Measurements from ENCODE around the gene LRRC46.

Gene LRRC46

DNA sequence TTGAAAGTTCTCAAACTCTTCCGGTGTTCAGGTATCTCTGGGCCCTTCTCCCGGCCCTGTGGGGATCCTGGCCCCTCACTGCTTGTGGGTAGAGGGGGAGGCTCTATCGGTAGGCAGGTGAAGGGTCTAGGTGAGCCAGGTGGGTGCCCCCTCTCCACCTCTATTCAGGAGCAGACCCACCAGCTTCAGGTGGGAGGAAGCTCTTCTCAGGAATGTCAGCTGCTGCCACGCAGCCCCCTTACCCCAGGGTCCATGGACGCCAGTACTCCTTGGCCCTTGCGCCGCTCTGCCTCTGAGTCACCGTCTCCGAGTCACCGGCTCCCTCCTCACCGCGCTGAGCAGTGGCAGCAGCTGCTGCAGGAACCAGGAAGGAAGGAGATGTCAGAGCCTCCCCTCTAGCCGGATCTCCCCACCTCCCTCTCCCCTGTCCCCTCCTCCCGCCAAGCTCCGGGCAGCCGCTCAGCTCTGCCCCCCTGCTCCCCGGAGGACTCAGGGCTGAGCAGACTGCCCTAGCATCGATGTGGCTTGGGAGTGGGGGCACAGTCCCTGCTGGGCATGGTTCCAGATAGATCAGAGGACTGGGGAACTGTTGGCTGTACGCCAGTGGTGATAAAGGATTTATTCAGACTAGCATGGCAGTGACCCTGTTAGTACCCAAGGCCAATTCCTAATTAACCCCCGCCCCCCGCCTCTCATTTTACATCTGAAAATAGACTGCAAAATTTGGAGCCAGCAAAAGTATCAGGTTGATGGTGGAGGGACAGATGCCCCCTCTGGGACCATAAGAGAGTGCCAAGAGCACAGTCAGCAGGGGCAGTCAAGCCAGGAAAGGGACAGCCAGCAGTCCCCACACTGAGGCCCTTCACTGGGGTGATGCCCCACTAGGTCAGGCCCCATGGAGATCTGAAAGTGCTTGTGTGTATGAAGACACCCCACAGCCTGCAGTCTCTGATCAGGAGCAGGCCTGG lies 9.8 kb upstream of the LRRC46 start, which contains the start of gene OSBPL7:
OSBPL7 (minus strand) TSS at position 371 of the 968 bp plus-strand sequence. CDS start 1,516 bp downstream, outside the sequence.
- H3K4me3 ChIP-seq (ENCODE audit: low read length) = peak within 1 kb of the TSS; percentile 95

DNA sequence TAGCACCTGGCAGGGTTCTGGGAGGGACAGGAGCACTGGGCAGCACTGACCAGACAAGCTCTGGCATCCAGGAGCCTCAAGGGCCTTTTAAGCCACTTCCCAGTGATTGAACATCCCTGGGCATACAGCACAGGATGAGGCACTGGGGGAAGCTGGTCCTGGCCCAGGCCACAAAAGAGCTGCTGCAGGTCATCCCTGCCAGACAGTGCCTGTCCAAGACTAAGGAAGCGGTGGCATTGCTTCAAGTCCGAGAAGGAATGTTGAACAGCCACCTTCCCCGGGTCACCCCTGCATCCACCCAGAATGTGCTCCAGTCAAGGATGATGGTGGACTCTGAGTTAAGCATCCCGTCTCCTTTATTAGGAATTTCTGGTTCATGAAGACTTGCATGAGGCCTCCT lies 8.7 kb upstream of the LRRC46 start:
- no peak for DNase-seq (ENCODE audit: low read depth, low spot score)
- H3K4me3 ChIP-seq (ENCODE audit: low read length) = no peak overlapping the region

More for the DNA sequence above, 9.8 kb upstream of the LRRC46 start, which contains the start of gene OSBPL7:
- peak; percentile 79 for DNase-seq (ENCODE audit: low read depth, low spot score)

DNA sequence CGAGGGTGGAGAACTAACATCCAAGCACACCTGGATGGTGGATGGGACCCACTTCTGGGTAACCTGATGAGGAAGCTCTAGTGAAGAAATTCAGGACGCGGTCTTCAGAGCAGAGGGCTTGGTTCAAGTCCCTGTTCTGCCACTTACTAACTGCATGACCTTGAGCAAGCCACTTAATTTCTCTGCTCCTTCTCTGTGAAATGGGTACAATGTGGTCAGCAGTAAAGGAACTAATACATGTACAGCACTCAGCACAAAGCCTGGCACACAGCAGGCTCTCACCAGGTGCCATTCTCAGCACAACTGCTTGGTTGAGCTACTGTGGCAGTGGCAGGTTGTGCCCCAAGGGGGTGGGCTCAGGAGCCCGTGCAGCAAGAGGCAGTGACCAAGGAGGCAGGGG lies 8.0 kb upstream of the LRRC46 start:
- DNase-seq (ENCODE audit: low read depth, low spot score) = no peak
- no peak overlapping the region for H3K4me3 ChIP-seq (ENCODE audit: low read length)

DNA sequence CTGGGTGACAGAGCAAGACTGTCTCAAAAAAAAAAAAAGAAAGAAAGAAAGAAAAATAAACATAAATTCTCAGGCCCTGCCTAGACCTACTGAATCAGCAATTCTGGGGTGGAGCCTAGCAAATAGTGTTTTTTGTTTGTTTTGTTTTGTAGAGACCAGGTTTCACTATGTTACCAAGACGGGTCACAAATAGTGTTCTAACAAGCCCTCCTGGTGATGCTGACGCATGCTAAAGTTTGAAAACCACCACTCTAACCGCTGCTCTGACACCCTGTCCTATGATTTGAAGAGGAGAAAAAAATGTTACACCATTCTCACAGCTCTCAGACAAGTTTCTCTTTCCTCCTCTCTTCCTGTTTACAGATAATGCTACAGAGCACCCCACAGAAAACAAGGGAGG lies 1.6 kb upstream of the LRRC46 start:
- DNase-seq (ENCODE audit: low read depth, low spot score) = peak; percentile 17
- H3K4me3 ChIP-seq (ENCODE audit: low read length) = no peak overlapping the region

DNA sequence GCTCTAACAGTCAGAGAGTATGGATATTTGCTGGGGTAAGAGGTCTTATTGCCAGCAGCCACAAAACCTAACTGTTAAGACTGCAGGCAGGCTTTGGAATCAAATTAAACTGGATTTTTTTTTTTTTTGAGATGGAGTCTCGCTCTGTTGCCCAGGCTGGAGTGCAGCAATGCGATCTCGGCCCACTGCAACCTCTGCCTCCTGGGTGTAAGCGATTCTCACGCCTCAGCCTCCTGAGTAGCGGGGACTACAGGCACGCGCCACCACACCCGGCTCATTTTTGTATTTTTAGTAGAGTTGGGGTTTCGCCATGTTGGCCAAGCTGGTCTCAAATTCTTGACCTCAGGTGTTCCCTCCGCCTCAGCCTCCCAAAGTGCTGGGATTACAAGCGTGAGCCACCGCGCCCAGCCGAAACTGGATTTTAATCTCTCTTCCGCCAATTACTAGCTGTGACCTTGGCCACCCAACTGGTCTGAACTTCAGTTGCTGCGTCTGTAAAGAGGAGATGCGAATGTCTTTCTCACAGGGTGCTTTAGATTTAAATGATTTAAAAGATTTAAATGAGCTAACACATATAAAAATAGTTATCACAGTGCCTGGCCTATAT lies 971 bp upstream of the LRRC46 start:
- peak overlapping the region; percentile 100 for H3K4me3 ChIP-seq (ENCODE audit: low read length)
- DNase-seq (ENCODE audit: low read depth, low spot score) = no peak

DNA sequence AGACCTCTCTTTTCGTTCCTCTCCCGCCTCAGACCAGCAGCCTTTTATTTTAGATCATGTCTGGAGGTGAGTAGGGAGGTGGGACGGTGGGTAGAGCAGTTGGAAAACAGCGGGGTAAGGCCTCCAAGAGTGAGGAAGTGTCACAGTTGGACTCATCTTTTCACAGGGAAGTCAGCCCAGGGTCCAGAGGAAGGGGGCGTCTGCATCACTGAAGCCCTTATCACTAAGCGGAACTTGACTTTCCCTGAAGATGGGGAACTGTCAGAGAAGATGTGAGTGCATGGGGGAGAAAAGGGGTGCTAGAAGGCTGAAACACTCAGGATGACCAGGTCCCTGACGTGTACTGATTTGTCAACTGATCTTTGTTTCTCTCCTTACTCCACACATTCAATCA lies 461 bp downstream of the LRRC46 start:
- no peak for DNase-seq (ENCODE audit: low read depth, low spot score)
- H3K4me3 ChIP-seq (ENCODE audit: low read length) = peak overlapping the region; percentile 100

DNA sequence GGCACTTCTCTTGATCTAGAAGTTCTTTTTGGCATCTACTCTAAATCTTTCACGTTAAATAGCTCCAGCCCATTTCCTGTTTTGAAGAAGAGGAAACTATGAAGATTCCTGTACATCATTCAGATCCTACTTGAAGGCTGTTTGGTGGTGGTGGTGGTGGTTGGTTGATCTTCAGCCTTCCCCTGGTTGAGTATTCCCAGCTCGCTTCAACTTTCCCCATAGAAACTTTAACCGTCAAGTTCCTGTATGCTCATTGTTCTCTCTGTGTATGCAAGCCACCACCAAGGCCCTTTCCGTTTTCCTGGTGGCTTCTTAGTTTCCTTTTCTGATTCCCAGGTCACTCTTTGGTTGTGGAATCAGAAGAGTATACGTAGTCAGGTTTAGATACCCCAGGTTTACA lies 3.3 kb downstream of the LRRC46 start:
- H3K4me3 ChIP-seq (ENCODE audit: low read length) = no peak overlapping the region

DNA sequence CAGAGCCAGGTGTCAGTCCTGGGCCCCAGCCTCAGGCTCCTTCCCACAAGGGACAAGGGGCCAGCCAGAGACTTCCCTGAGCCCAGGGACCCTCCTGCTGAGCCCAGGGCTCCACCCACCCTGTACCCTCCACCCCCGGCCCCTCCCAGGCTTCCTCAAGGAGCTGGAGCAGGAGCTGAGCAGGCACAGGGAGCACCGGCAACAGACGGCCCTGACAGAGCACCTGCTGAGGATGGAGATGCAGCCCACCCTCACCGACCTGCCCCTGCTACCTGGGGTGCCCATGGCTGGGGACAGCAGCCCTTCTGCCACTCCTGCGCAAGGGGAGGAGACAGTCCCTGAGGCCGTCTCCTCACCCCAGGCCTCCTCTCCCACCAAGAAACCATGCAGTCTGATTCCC lies 5.1 kb downstream of the LRRC46 start:
- H3K4me3 ChIP-seq (ENCODE audit: low read length) = no peak overlapping the region
- DNase-seq (ENCODE audit: low read depth, low spot score) = no peak

More for the DNA sequence above, 3.3 kb downstream of the LRRC46 start:
- DNase-seq (ENCODE audit: low read depth, low spot score) = no peak

DNA sequence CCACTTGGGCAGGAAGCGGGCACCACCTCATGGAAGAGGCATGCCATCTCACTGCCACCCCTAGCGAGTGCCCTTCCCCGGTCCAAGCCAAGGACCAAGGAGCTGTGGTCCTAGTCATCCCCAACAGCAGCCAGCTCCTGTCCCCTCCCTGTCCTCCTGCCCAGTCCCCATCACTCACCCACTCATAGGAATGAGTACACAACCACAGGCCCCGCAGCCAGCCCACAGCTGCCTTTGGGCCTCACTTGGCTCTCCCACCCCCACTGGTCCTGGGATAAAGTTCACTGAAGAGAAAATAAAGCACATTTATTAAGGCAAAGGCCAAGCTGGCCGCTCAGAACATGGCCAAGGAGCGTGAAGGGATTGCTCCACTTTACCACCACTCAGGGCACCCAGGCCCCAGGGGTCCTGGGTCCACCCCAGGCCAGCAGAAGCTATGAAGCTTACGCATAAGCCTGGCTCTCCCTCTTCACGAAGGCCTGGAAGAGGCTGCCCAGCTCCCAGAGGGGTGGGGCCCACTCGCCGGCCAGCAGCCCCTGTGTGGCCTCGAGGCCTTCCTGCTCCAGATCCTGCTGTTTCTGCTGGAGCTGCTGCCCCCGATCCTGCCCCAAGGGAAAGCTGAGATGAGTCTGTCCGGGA lies 6.0 kb downstream of the LRRC46 start:
- H3K4me3 ChIP-seq (ENCODE audit: low read length) = no peak overlapping the region
- DNase-seq (ENCODE audit: low read depth, low spot score) = no peak

DNA sequence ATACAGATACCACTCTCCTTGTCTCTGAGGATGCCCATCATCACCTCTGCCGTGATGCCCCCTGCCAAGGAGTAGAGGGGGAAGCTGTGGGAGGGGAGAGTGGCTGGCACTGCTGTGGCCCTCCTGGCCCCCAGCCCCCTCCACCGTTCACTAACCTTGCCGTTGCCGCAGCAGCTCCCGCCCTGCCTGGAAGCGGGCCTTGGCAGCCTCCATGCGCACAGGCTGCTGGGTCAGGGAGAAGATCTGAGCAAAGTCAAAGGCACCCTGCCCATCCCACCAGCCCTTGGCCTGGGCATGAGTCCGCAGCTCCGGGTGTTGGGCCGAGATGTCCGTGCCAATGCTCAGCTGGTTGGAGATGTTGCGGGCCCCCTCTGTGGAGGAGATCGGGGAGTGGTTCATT lies 7.2 kb downstream of the LRRC46 start:
- DNase-seq (ENCODE audit: low read depth, low spot score) = no peak
- no peak overlapping the region for H3K4me3 ChIP-seq (ENCODE audit: low read length)

DNA sequence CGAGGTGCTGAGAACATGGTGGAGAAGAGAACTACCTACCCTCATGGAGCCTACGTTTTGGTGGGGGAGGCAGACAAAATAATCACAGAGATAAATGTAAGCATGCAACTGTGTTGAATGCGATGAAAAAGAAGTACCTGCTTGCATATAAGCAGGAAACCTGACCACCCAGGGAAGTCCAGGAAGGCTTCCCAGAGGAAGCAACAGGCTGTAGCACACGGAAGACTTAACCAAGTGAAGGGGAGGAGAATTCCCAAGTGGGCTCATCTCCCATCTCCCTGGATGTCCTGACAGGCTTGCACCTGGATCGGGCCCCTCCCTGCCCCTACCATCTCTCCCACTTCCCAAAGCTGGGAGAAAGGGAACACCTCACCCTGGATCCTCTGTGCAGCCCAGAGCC lies 7.6 kb downstream of the LRRC46 start:
- DNase-seq (ENCODE audit: low read depth, low spot score) = no peak
- no peak overlapping the region for H3K4me3 ChIP-seq (ENCODE audit: low read length)

DNA sequence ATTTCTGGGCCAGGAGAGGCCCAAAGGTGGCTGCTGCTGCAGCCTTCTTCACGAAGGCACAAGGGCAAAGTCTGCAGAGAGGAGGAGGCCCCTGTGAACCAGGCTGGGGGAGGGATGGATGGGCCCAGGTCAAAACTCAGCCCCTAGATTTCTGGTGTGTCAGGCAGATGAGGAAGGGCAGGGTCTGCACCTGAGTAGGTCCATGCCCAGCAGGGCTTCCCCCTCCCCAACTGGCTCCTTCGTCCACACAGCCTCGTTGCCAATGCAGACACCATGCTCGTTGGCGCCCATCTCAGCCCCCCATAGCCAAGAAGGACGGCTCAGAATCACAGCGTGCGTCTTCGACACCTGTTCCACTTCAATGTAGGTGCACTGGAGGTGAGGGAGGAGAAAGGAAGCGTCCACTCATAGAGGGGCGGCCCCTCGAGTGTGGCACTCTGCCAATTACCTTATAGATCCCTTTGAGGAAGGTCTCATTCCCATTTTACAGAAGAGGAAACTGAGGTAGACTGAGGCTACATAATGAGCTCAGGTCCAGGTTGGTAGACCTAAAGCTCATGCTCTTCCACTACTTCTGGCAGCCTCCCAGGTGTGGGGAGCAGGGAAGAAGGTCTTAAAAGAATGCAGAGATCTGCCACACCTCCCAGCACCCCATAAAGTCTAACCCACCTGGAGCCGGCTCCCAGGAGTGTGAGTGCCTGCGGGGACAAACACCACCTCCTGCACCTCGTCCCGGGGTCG lies 8.7 kb downstream of the LRRC46 start:
- no peak for DNase-seq (ENCODE audit: low read depth, low spot score)
- peak overlapping the region; percentile 81 for H3K4me3 ChIP-seq (ENCODE audit: low read length)

DNA sequence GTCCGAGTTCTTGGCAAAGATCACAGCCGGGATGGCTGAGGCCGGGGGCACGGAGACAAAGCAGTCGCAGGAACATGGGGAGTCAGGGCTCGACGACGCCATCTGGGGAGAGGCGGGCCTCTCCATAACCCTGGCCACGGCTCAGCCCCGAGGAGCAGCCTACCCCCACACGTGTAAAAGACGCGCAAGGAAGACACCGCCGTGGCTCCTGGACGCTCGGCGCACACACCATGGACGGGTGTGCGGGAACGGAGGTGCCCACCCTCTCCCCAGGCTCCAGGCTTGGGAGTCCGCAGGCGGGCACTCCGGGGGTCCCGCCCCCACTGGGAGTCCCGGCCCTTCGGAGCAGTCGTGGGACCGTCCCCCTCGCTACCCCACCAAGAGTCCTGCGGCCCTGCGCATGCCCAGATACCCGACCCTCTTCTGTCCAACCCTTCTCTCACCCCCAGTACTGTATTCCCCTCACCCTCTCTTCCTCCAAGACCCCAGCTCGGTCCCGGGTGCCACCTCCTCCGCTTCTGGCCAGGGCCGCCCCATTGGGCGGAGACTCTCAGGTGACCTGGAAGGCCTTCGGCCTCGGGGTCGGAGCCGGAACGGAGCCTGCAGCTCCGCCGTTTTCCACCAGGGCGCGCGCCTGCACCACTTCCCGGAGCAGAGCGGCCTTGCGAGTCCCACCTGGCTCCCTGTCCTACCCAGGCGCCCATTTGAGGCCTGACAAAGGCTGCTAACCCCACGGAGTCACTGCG lies 9.4 kb downstream of the LRRC46 start, which contains the start of gene SCRN2:
SCRN2 (minus strand) TSS at position 532 of the 746 bp plus-strand sequence; CDS start at position 102, 430 bp downstream.
- peak; percentile 74 for DNase-seq (ENCODE audit: low read depth, low spot score)
- H3K4me3 ChIP-seq (ENCODE audit: low read length) = peak within 1 kb of the TSS; percentile 81

DNA sequence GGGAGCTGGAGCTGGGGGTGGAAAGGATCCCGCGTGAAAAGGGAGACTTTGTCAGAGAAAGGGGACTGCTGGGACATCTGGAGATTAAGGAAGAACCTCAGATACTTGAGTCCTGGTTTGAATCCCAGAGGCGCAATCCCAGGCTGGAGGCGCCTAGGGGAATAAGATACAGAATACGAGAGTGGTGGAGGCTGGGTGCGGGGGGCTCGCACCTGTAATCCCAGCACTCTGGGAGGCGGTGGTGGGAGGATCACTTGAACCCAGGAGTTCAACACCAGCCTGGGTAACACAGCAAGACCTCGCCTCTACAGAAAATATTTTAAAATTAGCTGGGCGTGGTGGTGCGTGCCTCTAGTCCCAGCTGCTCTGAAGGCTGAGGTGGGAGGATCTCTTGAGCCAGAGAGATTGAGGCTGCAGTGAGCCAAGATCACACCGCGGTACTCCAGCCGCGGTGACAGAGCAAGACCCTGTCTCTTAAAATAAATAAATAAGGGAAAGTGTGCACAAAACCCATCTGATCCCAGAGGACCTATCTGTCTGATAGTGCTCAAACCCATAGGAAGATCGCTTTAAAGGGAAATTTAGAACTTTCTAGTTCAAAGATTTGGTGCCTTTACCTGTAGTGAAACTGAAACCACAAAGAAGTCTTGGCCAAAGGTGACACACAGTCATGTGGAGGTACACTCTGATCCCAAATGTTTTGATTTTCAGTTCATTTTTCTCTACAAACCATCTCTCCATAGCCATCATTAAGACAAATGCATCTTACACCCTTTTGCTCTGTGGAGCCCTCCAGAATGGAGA lies 10.2 kb downstream of the LRRC46 start:
- no peak for DNase-seq (ENCODE audit: low read depth, low spot score)
- peak overlapping the region; percentile 81 for H3K4me3 ChIP-seq (ENCODE audit: low read length)

DNA sequence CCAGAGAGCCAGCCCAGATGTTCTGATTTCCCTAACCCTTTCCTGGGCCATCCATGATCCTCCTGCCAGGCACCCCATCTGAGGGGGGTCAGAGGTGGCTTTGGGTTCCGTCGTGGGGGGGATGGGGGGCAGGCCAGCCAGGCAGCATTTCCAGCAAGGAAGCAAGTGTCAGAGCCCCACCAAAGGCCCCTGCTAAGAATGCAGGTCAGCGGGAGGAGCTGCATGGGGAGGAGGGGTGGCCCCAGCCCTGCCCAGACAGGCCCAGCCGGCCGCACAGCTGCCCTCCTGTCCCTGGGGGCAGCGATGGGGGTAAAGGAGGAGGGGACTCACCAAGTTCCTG lies 11.9 kb downstream of the LRRC46 start:
- DNase-seq (ENCODE audit: low read depth, low spot score) = no peak

DNA sequence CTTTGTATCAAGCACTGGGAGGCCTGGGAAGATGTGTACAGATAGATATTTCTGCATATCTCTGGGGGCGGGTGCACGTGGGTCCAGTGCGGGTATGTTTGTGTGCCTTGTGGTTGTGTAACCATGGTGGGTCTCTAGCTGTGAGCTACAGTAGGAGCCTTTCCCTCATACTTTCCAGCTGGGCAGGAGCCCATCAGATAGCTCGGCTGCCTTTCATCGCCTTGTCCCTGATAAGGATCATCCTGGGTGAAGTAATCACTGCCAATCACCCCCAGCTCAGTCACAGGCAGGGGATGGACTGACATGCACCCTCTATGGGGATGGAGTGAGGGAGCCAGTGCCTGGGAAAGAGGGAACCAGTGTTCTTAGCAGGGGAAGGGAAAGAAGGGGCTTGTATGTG lies 12.8 kb downstream of the LRRC46 start:
- no peak for DNase-seq (ENCODE audit: low read depth, low spot score)
- no peak overlapping the region for H3K4me3 ChIP-seq (ENCODE audit: low read length)

More for the DNA sequence above, 11.9 kb downstream of the LRRC46 start:
- H3K4me3 ChIP-seq (ENCODE audit: low read length) = no peak overlapping the region

DNA sequence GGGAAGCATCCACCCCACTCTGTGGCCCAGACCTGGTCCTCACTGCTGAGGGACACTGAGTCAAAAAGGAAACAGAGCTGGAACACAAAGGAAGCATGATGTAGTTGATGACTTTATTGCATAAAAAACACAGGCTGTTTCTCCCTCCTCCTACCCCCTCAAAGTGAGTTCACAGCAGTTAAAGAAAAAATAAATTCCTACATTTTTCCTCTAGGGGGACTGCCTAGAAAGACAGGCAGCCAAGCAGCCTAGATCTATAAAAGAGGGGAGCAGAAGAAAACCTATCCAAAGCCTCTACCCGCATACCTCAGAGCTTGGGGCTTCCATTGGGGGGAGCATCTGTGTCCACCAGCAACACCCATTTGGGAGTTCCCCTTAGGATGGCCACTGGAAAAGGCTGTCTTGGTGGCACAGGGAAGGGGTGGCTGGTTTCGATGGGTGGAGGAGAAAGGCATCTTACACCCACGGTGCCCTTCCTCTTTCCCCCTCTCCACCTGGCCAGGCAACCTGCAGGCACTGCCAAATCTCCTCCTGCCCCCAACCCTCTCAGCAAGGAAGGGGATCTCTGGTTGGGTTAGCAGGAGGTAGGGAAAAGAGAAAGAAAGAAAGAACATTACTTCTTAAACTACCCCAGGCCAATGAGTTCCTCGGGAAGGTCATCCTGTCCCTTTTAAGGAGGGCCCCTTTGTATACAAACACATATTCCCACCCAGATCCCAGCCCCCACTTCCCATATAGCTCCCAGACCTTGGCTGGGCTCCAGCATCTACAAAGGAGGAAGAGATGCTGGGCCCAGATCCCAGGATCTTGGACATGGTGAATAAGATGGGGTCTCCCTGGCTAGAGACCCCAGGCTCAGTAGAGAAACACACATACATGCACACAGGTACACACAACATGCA lies 13.6 kb downstream of the LRRC46 start:
- DNase-seq (ENCODE audit: low read depth, low spot score) = no peak
- no peak overlapping the region for H3K4me3 ChIP-seq (ENCODE audit: low read length)
